Motor neuron (in vitro differentiated cells): Measurements from ENCODE around the gene FTH1. TPM values are rescaled to one million over a fixed set of nuclear protein-coding genes. Genes with fewer than 3 reads are reported as not detected.
"Not testable (repeated sequence)": the region's sequence is repeated elsewhere in the genome, so short reads cannot be mapped to it uniquely, and the experiment has no call there.

ENCODE experiments used
- ATAC-seq, 8 experiments: fragments of 200-7000 bp; cut with Tn5 transposase; replicated peaks in 6 of 8; 2 replicates each; pipeline ENCODE4 v1.8.0; 2021; ENCODE audit warnings: mild to moderate bottlenecking in 8 of 8, moderate library complexity in 8 of 8
- H3K27ac ChIP-seq, 2 donors: fragments of 250-450 bp; sonication (Bioruptor Pico); 2 replicates each; pipeline ENCODE4 v1.9.0; 2021; ENCODE audit warnings: antibody characterized with exemption in 2 of 2, mild to moderate bottlenecking in 2 of 2, moderate library complexity in 1 of 2
- H3K4me1 ChIP-seq, 2 donors: fragments of 250-450 bp; sonication (Bioruptor Pico); replicated peaks in 1 of 2; 2 replicates each; pipeline ENCODE4 v1.6.1; 2021; ENCODE audit warnings: antibody characterized with exemption in 2 of 2, mild to moderate bottlenecking in 2 of 2, moderate library complexity in 1 of 2
- H3K4me3 ChIP-seq, 5 donors: fragments of 250-450 bp; sonication (Bioruptor Pico); 2 replicates each; pipeline ENCODE4 v1.9.0; 2021; ENCODE audit warnings: antibody characterized with exemption in 5 of 5, mild to moderate bottlenecking in 5 of 5, moderate library complexity in 4 of 5
- WGBS, 10 experiments: fragments of 450-650 bp; shearing (Covaris generic); methylation state at CpG; one replicate each; pipeline ENCODE4 v1.0.0; 2022; 5-methylcytosine and 5-hydroxymethylcytosine counted together
- in situ Hi-C, 9 experiments: fragments of 400-800 bp; cut with MboI; loops; one replicate each; pipeline ENCODE4 v1.15.0; 2021; ENCODE audit warnings: low sequenced_read_pairs in 9 of 9, low pct_unique_long_range_greater_than_20kb in 2 of 9; ENCODE audit not compliant: unreplicated experiment in 9 of 9
- total RNA-seq, 8 experiments: library from RNA; unstranded; fragments of 300-600 nt; gene quantifications; 2 replicates each; pipeline versions ENCODE4 v1.2.3 to v1.2.4, GENCODE V29; 2022

FTH1 gene
- total RNA-seq, 8 experiments from 2014 or later: 863 to 2,225 (median 1,257) TPM

DNA sequence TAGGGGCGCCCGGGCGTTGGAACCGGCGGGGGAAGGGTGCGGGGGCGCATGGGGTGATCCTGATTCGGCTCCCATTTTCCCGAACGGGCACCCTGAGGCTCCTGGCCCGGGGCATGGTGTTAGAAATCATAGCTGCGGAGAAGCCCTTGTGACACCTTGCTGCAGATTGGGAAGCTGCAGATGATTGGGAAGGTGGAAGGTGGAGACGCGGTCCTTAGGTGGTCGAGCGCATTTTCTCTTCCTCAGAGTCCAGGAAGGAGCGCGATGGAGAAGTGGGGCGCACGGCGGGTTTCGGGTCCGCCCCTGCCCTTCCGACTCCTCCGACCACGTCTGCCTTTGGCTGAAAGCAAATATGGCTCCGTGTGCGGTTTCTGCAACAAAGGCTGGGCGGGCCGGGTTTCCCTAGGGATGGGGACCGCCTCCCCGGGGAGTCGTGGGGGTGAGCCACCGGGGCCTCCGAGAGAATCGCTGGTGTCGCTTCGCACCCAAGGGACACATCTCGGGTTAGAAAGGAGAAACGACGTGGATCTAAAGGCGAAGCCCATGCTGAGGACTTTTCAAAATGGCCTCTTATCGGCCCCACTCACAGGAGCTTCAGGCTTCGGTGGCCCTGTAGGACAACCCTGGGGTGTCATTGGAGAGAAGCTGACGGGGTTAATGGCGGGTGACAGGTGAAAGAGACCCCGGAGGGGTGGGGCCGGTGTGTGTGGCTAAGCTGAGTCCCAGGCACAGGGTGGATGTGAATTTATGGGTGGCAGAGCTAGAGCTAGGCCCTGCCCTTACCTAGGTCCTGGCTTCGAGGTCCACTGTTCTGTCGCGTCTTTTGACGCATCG is 707 bp upstream of the FTH1 start:
- peak in 6 of 8 experiments; percentile 1 to 22 (median 11) for ATAC-seq
- Histone ChIP-seq H3K4me3 (peak overlapping the region; percentile 76 to 99 (median 96)), H3K4me1 (peaks cover 34 to 36% of the 10 kb centered on the region in 2 donors), H3K27ac (peak overlapping the region; percentile 94 to 96)
- in situ Hi-C loops: loop anchor here in 1 of 9 experiments (25.0 kb wide), 1 partner anchor 94 kb away; no protein-coding TSS in a partner anchor
- 27 to 100% (median 41%) methylated on average over 2 to 25 of the region's 53 CpGs; no CpG with 5 or more reads in 3 of the 10 experiments for WGBS, 10 experiments

DNA sequence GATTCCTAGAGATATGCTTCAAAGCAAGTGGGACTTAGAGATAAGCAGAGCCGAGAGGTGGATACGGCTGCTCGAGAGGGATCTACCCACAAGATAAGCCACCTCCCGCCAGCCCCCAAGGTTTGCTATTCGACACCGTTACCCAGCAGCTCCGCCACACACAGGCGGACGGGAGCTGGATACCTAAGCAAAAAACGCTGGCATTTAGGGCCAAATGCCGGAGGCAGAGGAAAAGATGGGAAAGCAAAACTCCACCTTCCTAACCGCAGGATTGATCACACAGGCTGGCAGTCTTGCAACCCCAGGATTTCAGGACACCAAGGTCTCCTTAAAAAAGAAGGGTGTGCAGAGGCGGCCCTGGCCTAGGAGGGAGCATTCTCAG is 709 bp downstream of the FTH1 start:
- H3K4me3 ChIP-seq: peak overlapping the region; percentile 76 to 99 (median 96)
- 0% methylated on average over 2 to 8 of the region's 13 CpGs; no CpG with 5 or more reads in 6 of the 10 experiments for WGBS, 10 experiments
- no peak for ATAC-seq
- H3K27ac ChIP-seq: peak overlapping the region; percentile 94 to 96
- in situ Hi-C loops: loop anchor here in 1 of 9 experiments (25.0 kb wide), 1 partner anchor 96 kb away; no protein-coding TSS in a partner anchor
- H3K4me1 ChIP-seq: peaks cover 22 to 24% of the 10 kb centered on the region in 2 donors

DNA sequence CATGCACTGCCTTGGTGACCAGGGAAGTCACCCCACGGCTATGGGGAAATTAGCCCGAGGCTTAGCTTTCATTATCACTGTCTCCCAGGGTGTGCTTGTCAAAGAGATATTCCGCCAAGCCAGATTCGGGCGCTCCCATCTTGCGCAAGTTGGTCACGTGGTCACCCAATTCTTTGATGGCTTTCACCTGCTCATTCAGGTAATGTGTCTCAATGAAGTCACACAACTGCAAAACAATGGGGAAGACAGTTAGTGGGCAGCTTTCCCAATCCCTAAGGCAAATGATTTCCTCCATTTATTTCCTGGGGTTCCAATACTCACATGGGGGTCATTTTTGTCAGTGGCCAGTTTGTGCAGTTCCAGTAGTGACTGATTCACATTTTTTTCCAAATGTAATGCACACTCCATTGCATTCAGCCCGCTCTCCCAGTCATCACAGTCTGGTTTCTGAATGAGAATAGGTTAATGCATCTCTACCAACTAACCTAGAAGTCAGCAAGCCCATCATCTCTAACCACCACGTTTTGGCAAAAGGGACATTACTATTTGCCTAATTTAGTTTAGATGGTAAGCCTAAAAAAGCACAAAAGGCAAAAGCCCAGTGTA is 2.7 kb downstream of the FTH1 start:
- WGBS, 10 experiments: 78 to 100% (median 86%) methylated on average over 1 to 6 of the region's 9 CpGs; no CpG with 5 or more reads in 3 of the 10 experiments
- not testable (repeated sequence) for H3K27ac ChIP-seq, ATAC-seq
- in situ Hi-C loops: loop anchor here in 1 of 9 experiments (25.0 kb wide), 1 partner anchor 98 kb away; no protein-coding TSS in a partner anchor
- Histone ChIP-seq H3K4me3 (peak overlapping the region; percentile 76 to 99 (median 96)), H3K4me1 (peaks cover 15% of the 10 kb centered on the region in 2 donors)

- ATAC-seq: peak in 1 of 8 experiments; percentile 1
- H3K27ac ChIP-seq: no peak overlapping the region
- 10 to 100% (median 93%) methylated on average over 1 to 4 of the region's 4 CpGs; no CpG with 5 or more reads in 3 of the 10 experiments for WGBS, 10 experiments
- H3K4me1 ChIP-seq: peaks cover 13 to 15% of the 10 kb centered on the region in 2 donors
- in situ Hi-C loops: loop anchor here in 1 of 9 experiments (25.0 kb wide), 1 partner anchor 98 kb away; no protein-coding TSS in a partner anchor
- H3K4me3 ChIP-seq: no peak overlapping the region
These were observed 3.3 kb downstream of the FTH1 start for GRCh38 chr11:61964058-61964665.

DNA sequence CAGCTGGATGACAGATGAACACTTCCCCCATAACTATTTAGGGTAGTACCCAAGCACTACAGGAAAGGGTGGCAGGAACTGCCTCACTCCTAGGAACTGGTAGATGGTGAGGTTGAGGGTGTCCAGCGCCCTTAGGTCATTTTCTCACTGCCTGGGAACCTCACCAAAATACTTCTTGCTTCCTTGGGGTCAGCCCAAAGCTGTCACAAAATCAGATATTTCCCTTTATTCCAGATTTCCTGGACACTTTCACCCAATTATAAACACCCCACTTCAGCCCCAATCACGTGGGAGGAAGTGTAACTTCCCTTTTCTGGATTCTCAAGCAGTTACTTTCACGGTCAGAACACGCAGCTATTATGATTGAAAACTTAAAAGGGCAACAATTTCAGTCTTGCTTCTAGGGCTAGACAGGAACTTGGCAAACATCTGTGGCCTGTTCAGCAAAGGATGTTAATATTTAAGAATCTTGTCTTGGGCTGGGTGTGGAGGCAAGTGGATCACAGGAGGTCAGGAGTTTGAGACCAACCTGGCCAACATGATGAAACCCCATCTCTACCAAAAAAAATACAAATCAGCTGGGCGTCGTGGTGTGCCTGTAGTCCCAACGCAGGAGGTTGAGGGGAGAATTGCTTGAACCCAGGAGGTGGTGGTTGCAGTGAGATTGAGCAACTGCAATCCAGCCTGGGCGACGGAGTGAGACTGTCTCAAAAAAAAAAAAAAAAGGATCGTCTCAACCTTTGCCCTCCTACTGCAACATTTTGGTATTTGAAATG is 4.0 kb downstream of the FTH1 start:
- in situ Hi-C loops: loop anchor here in 1 of 9 experiments (25.0 kb wide), 1 partner anchor 99 kb away; no protein-coding TSS in a partner anchor
- ATAC-seq: peak in 3 of 8 experiments; percentile 0 to 8 (median 7)
- Histone ChIP-seq H3K4me1 (peaks cover 8 to 10% of the 10 kb centered on the region in 2 donors), H3K27ac (no peak overlapping the region), H3K4me3 (no peak overlapping the region)
- 53 to 100% (median 92%) methylated on average over 1 to 9 of the region's 10 CpGs; no CpG with 5 or more reads in 1 of the 10 experiments for WGBS, 10 experiments

- ATAC-seq: peak in 1 of 8 experiments; percentile 0
- in situ Hi-C loops: loop anchor here in 1 of 9 experiments (25.0 kb wide), 1 partner anchor 99 kb away; no protein-coding TSS in a partner anchor
- Histone ChIP-seq H3K27ac (no peak overlapping the region), H3K4me3 (no peak overlapping the region), H3K4me1 (peaks cover 8% of the 10 kb centered on the region in 2 donors)
- 80 to 100% (median 100%) methylated on average over 1 to 2 of the region's 3 CpGs; no CpG with 5 or more reads in 4 of the 10 experiments for WGBS, 10 experiments
These were observed 4.5 kb downstream of the FTH1 start for GRCh38 chr11:61963016-61963281.

GRCh38 chr11:61962213-61963015 is 5.0 kb downstream of the FTH1 start:
- peaks cover 8% of the 10 kb centered on the region in 2 donors for H3K4me1 ChIP-seq
- no peak overlapping the region for H3K27ac ChIP-seq
- 33 to 91% (median 82%) methylated on average over 4 to 9 of the region's 12 CpGs; no CpG with 5 or more reads in 6 of the 10 experiments for WGBS, 10 experiments
- no peak overlapping the region for H3K4me3 ChIP-seq
- peak in 5 of 8 experiments; percentile 2 to 7 (median 5) for ATAC-seq
- in situ Hi-C loops: loop anchor here in 1 of 9 experiments (25.0 kb wide), 1 partner anchor 100 kb away; no protein-coding TSS in a partner anchor

GRCh38 chr11:61961570-61962212 is 5.7 kb downstream of the FTH1 start:
- 40 to 100% (median 90%) methylated on average over 1 to 4 of the region's 8 CpGs; no CpG with 5 or more reads in 4 of the 10 experiments for WGBS, 10 experiments
- Histone ChIP-seq H3K4me1 (peaks cover 8% of the 10 kb centered on the region in 2 donors), H3K4me3 (no peak overlapping the region), H3K27ac (no peak overlapping the region)
- peak; percentile 1 to 24 (median 5) for ATAC-seq
- in situ Hi-C loops: loop anchor here in 1 of 9 experiments (25.0 kb wide), 1 partner anchor 101 kb away; no protein-coding TSS in a partner anchor

DNA sequence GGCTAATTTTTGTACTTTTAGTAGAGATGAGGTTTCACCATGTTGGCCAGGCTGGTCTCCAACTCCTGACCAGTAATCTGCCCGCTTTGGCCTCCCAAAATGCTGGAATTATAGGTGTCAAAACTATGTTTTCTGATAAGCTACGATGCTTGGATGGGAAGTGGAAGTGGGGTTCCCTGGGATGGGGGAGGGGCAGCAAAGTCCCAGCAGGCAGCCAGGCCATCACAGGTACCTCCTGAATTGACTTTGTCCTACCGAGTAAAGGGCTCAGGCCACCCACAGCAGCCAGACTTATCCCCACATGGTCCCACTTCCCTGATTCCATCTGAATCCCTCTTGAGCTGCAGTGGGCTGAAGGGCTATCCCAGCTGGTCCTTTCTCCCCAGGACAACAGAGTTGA is 6.9 kb downstream of the FTH1 start:
- H3K4me1 ChIP-seq: peaks cover 5 to 9% of the 10 kb centered on the region in 2 donors
- whole genome bisulfite sequencing, 10 experiments: 80 to 100% (median 94%) methylated on average over 1 to 3 of the region's 3 CpGs; no CpG with 5 or more reads in 6 of the 10 experiments
- ATAC-seq: no peak
- H3K27ac ChIP-seq: no peak overlapping the region
- in situ Hi-C loops: loop anchor here in 1 of 9 experiments (25.0 kb wide), 1 partner anchor 102 kb away; no protein-coding TSS in a partner anchor
- H3K4me3 ChIP-seq: no peak overlapping the region

- WGBS, 10 experiments: 40 to 100% methylated on average over 1 to 4 of the region's 6 CpGs; no CpG with 5 or more reads in 8 of the 10 experiments
- peak in 1 of 8 experiments; percentile 0 for ATAC-seq
- Histone ChIP-seq H3K4me3 (no peak overlapping the region), H3K27ac (no peak overlapping the region), H3K4me1 (peaks cover 6 to 11% of the 10 kb centered on the region in 2 donors)
- in situ Hi-C loops: loop anchor here in 1 of 9 experiments (25.0 kb wide), 1 partner anchor 103 kb away; no protein-coding TSS in a partner anchor
These were observed 7.8 kb downstream of the FTH1 start for GRCh38 chr11:61959678-61960077.

- ATAC-seq: no peak
- in situ Hi-C loops: loop anchor here in 1 of 9 experiments (25.0 kb wide), 1 partner anchor 103 kb away; no protein-coding TSS in a partner anchor
- 28 to 100% methylated on average over 1 to 2 of the region's 2 CpGs; no CpG with 5 or more reads in 8 of the 10 experiments for WGBS, 10 experiments
- peaks cover 12 to 13% of the 10 kb centered on the region in 2 donors for H3K4me1 ChIP-seq
- no peak overlapping the region for H3K4me3 ChIP-seq
- H3K27ac ChIP-seq: no peak overlapping the region
These were observed 8.3 kb downstream of the FTH1 start for GRCh38 chr11:61959114-61959513.
